HepG2 (cell line): ENCODE results near the gene ARHGDIA. TPM values are rescaled to one million over a fixed set of nuclear protein-coding genes. Genes with fewer than 3 reads are reported as not detected.
A peak's percentile ranks its signal among the peaks of the same experiment; 100 is the strongest.

Experiments used
- ATF2 ChIP-seq: sonication (generic); formaldehyde crosslinking; IDR thresholded peaks from 2 replicates; pipeline ENCODE4 v1.4.0; 2020; ENCODE audit warnings: missing genetic modification reagents
- BORCS8-MEF2B ChIP-seq: sonication (generic); formaldehyde crosslinking; IDR thresholded peaks from 2 replicates; pipeline ENCODE4 v1.8.0; 2022; ENCODE audit warnings: mild to moderate bottlenecking, missing genetic modification reagents
- CHD2 ChIP-seq: IDR thresholded peaks from 2 replicates; pipeline ENCODE4 v1.6.1; 2011; ENCODE audit warnings: low read depth, low read length, improper control_type of control experiment
- DBP ChIP-seq: sonication (generic); formaldehyde crosslinking; IDR thresholded peaks from 2 replicates; pipeline ENCODE4 v1.4.0; 2020; ENCODE audit warnings: missing genetic modification reagents; ENCODE audit errors: not compliant biosample characterization
- DMAP1 ChIP-seq: IDR thresholded peaks from 2 replicates; pipeline ENCODE4 v1.6.1; 2016
- GATAD1 ChIP-seq: IDR thresholded peaks from 2 replicates; pipeline ENCODE4 v1.6.1; 2016; ENCODE audit warnings: missing genetic modification reagents, missing compliant biosample characterization
- HBP1 ChIP-seq: IDR thresholded peaks from 2 replicates; pipeline ENCODE4 v1.6.1; 2016; ENCODE audit warnings: low read depth, control low read depth
- HNF4G ChIP-seq, 2 experiments: sonication (generic) in 1 of 2; formaldehyde crosslinking in 1 of 2; IDR thresholded peaks; 2 replicates each; pipeline versions ENCODE4 v1.4.0 to v1.6.1; 2011 to 2020; ENCODE audit warnings: borderline replicate concordance in 2 of 2, low read depth in 2 of 2, mild to moderate bottlenecking in 2 of 2, low read length in 1 of 2, missing genetic modification reagents in 1 of 2, moderate library complexity in 1 of 2
- HOXA5 ChIP-seq: sonication (generic); formaldehyde crosslinking; IDR thresholded peaks from 2 replicates; pipeline ENCODE4 v1.4.0; 2020; ENCODE audit warnings: missing genetic modification reagents
- MED13 ChIP-seq: sonication (generic); formaldehyde crosslinking; IDR thresholded peaks from 2 replicates; pipeline ENCODE4 v1.5.0; 2020; ENCODE audit warnings: missing genetic modification reagents
- NCOR1 ChIP-seq: fragments of 200-600 bp; sonication (generic); IDR thresholded peaks from 2 replicates; pipeline ENCODE4 v1.7.0; 2017; ENCODE audit warnings: antibody characterized with exemption, low read length, borderline replicate concordance
- ONECUT2 ChIP-seq: sonication (generic); formaldehyde crosslinking; IDR thresholded peaks from 2 replicates; pipeline ENCODE4 v1.4.0; 2020; ENCODE audit warnings: missing genetic modification reagents
- RELA ChIP-seq: sonication (generic); formaldehyde crosslinking; IDR thresholded peaks from 2 replicates; pipeline ENCODE4 v1.4.0; 2020; ENCODE audit warnings: missing genetic modification reagents
- REPIN1 ChIP-seq: sonication (generic); formaldehyde crosslinking; IDR thresholded peaks from 2 replicates; pipeline ENCODE4 v1.8.0; 2022; ENCODE audit warnings: missing genetic modification reagents, low read depth, mild to moderate bottlenecking, borderline replicate concordance
- TAF15 ChIP-seq: fragments of 200-400 bp; formaldehyde crosslinking; IDR thresholded peaks from one replicate; pipeline ENCODE4 v1.6.1; 2018; ENCODE audit warnings: mild to moderate bottlenecking, low read depth, low read length; ENCODE audit not compliant: poor library complexity, severe bottlenecking
- THYN1 ChIP-seq: sonication (generic); formaldehyde crosslinking; IDR thresholded peaks from 2 replicates; pipeline ENCODE4 v1.8.1; 2023; ENCODE audit warnings: low read depth, mild to moderate bottlenecking, moderate library complexity, missing genetic modification reagents, borderline replicate concordance
- XRCC5 ChIP-seq: fragments of 200-400 bp; formaldehyde crosslinking; optimal IDR thresholded peaks from 2 replicates; pipeline ENCODE3; 2017; ENCODE audit warnings: mild to moderate bottlenecking, low read length
- ZBTB34 ChIP-seq: sonication (generic); formaldehyde crosslinking; IDR thresholded peaks from 2 replicates; pipeline ENCODE4 v1.8.0; 2022; ENCODE audit warnings: mild to moderate bottlenecking, missing genetic modification reagents
- ZFP90 ChIP-seq: sonication (generic); formaldehyde crosslinking; IDR thresholded peaks from 2 replicates; pipeline ENCODE4 v1.8.0; 2022; ENCODE audit warnings: missing genetic modification reagents, mild to moderate bottlenecking, inconsistent platforms, borderline replicate concordance
- ZNF460 ChIP-seq: sonication (generic); formaldehyde crosslinking; IDR thresholded peaks from 2 replicates; pipeline ENCODE4 v1.5.1; 2020; ENCODE audit warnings: missing genetic modification reagents, mild to moderate bottlenecking, borderline replicate concordance
- ZNF546 ChIP-seq: sonication (generic); formaldehyde crosslinking; conservative IDR thresholded peaks from 2 replicates; pipeline ENCODE4 v1.8.1; 2023; ENCODE audit warnings: mild to moderate bottlenecking, missing genetic modification reagents
- ZNF547 ChIP-seq: sonication (generic); formaldehyde crosslinking; IDR thresholded peaks from 2 replicates; pipeline ENCODE4 v1.5.1; 2020; ENCODE audit warnings: mild to moderate bottlenecking, missing genetic modification reagents
- ZNF557 ChIP-seq: sonication (generic); formaldehyde crosslinking; IDR thresholded peaks from 2 replicates; pipeline ENCODE4 v1.4.0; 2020; ENCODE audit warnings: missing genetic modification reagents
- ZNF703 ChIP-seq: sonication (generic); formaldehyde crosslinking; IDR thresholded peaks from 2 replicates; pipeline ENCODE4 v1.5.1; 2020; ENCODE audit warnings: missing genetic modification reagents, mild to moderate bottlenecking, moderate library complexity, borderline replicate concordance
- ZNF75D ChIP-seq: sonication (generic); formaldehyde crosslinking; IDR thresholded peaks from 2 replicates; pipeline ENCODE4 v1.8.1; 2023; ENCODE audit warnings: missing genetic modification reagents, mild to moderate bottlenecking, borderline replicate concordance
- ZNF761 ChIP-seq: sonication (generic); formaldehyde crosslinking; conservative IDR thresholded peaks from 2 replicates; pipeline ENCODE4 v1.4.0; 2020; ENCODE audit warnings: mild to moderate bottlenecking, missing genetic modification reagents
- ZNF775 ChIP-seq: sonication (generic); formaldehyde crosslinking; IDR thresholded peaks from 2 replicates; pipeline ENCODE4 v1.4.0; 2020; ENCODE audit warnings: missing genetic modification reagents, mild to moderate bottlenecking, moderate library complexity, borderline replicate concordance
- ZNF850 ChIP-seq: sonication (generic); formaldehyde crosslinking; conservative IDR thresholded peaks from 2 replicates; pipeline ENCODE4 v1.9.0; 2021; ENCODE audit warnings: mild to moderate bottlenecking, missing genetic modification reagents
- polyA plus RNA-seq, 8 experiments: library from polyadenylated mRNA; depleted of rRNA in 3 of 8; stranded (reverse) in 7 of 8; unstranded in 1 of 8; fragments of >200 nt; fragmentation: Illumina TruSeq in 4 of 8; extraction: Trizol in 4 of 8; gene quantifications; 2 replicates each; pipeline versions ENCODE4 v1.2.1 to v1.2.3, GENCODE V29; 2011 to 2016; ENCODE audit warnings: low read depth in 4 of 8, missing spikeins in 1 of 8, mixed read lengths in 1 of 8; ENCODE audit not compliant: insufficient read depth in 1 of 8
- total RNA-seq, 5 experiments: library from RNA; depleted of rRNA; stranded (reverse); fragments of >200 nt; fragmentation: Illumina TruSeq; extraction: Trizol; gene quantifications; 2 replicates each; pipeline ENCODE4 v1.2.3, GENCODE V29; 2016; ENCODE audit warnings: low read depth in 1 of 5

The ARHGDIA gene
- total and polyA plus RNA-seq, 2 of the 13 experiments (the other 11 are each of a cell fraction or from before 2014, with no cell fraction given), result 40.0 to 64.0 TPM

- TF ChIP-seq ATF2 (no peak), HOXA5 (no peak; the same call in 1 of the 2 replicates), REPIN1 (no peak), ZBTB34 (no peak), ZNF850 (CRISPR knock-in tag) (no peak), ZNF547 (CRISPR knock-in tag) (peak; percentile 41; the same call in 1 of the 2 replicates), ZNF775 (CRISPR knock-in tag) (no peak), GATAD1 (CRISPR knock-in tag) (no peak), DBP (no peak), MED13 (CRISPR knock-in tag) (no peak), ZFP90 (CRISPR knock-in tag) (0 out of 2 replicates have a peak, but pooled peaks have one; percentile 4), ONECUT2 (CRISPR knock-in tag) (no peak), ZNF761 (no peak), ZNF546 (CRISPR knock-in tag) (no peak), THYN1 (CRISPR knock-in tag) (no peak), ZNF75D (CRISPR knock-in tag) (no peak), NCOR1 (no peak), CHD2 (no peak), HNF4G (IDR thresholded peaks at IDR 0.05; ENCODE audit: borderline replicate concordance, low read depth, low read length) (no peak), HNF4G (CRISPR knock-in tag; IDR thresholded peaks at IDR 0.05; ENCODE audit: borderline replicate concordance, low read depth) (no peak), DMAP1 (CRISPR knock-in tag) (no peak), BORCS8-MEF2B (CRISPR knock-in tag) (no peak), ZNF703 (CRISPR knock-in tag) (no peak), XRCC5 (no peak), ZNF460 (CRISPR knock-in tag) (no peak), HBP1 (CRISPR knock-in tag) (no peak), RELA (CRISPR knock-in tag) (no peak), ZNF557 (CRISPR knock-in tag) (no peak), TAF15 (no peak)
These were observed 39.7 kb upstream of the ARHGDIA start (continued) for GRCh38 chr17:81910840-81911276.
